Right lung (tissue), 10 donors: ENCODE data around the gene BCDIN3D. TPM values are rescaled to one million over a fixed set of nuclear protein-coding genes. Genes with fewer than 3 reads are reported as not detected.
"Not testable (repeated sequence)": the region's sequence is repeated elsewhere in the genome, so short reads cannot be mapped to it uniquely, and the experiment has no call there.

Source experiments
- DNase-seq, 2 donors: peaks; one replicate each; pipeline ENCODE4 v3.0.0-alpha.2; 2013
- long read RNA-seq, 8 donors: transcript quantifications; one replicate each; lab custom pipeline, GENCODE V29; 2026
- polyA plus RNA-seq, 5 donors: library from polyadenylated mRNA; unstranded; fragments of 120-200 nt; gene quantifications; one replicate each; pipeline versions ENCODE4 v1.2.1 to v1.2.3, GENCODE V29; 2013; ENCODE audit warnings: inconsistent platforms in 1 of 5, low replicate concordance in 1 of 5; ENCODE audit not compliant: insufficient read length in 5 of 5, insufficient read depth in 1 of 5

Gene BCDIN3D
- polyA plus RNA-seq = 1 to 10 TPM; 5.6 to 6.9 (median 6.2) TPM
- long read RNA-seq, donor 1, transcript BCDIN3D-201 (2 exons, 3,253 nt) = major isoform, 7 of 7 reads
- long read RNA-seq, donor 1, partial matches to known transcripts = 0 of 7 reads
- long read RNA-seq, donor 1, other reads (novel, unspliced or antisense) = 0 of 7 reads
- long read RNA-seq, donor 2, partial matches to known transcripts = 0 of 2 reads
- long read RNA-seq, donor 2, other reads (novel, unspliced or antisense) = 0 of 2 reads
- long read RNA-seq, donor 3 = 0 reads
- long read RNA-seq, donor 4, partial matches to known transcripts = 0 of 2 reads
- long read RNA-seq, donor 4, other reads (novel, unspliced or antisense) = 0 of 2 reads
- long read RNA-seq, donor 5, transcript BCDIN3D-201 (2 exons, 3,253 nt) = major isoform, 6 of 6 reads
- long read RNA-seq, donor 5, partial matches to known transcripts = 0 of 6 reads
- long read RNA-seq, donor 5, other reads (novel, unspliced or antisense) = 0 of 6 reads
- long read RNA-seq, donor 6, partial matches to known transcripts = 0 of 4 reads
- long read RNA-seq, donor 6, other reads (novel, unspliced or antisense) = 0 of 4 reads
- long read RNA-seq, donor 7 = 0 reads
- long read RNA-seq, donor 8 = 0 reads

- peak; percentile 84 to 86 for DNase-seq
These were observed at the start of gene BCDIN3D for GRCh38 chr12:49842519-49843352. Gene BCDIN3D (minus strand): TSS chr12:49843106. CDS start chr12:49843087, 19 bp downstream.

GRCh38 chr12:49892084-49892731 is 49.3 kb upstream of the BCDIN3D start:
- no peak for DNase-seq

GRCh38 chr12:49891476-49891875 is 48.6 kb upstream of the BCDIN3D start:
- DNase-seq = no peak

- DNase-seq = no peak
These were observed 48.1 kb upstream of the BCDIN3D start for GRCh38 chr12:49891012-49891411.

GRCh38 chr12:49890096-49890461 is 47.2 kb upstream of the BCDIN3D start:
- DNase-seq = no peak

- DNase-seq = no peak
These were observed 46.6 kb upstream of the BCDIN3D start for GRCh38 chr12:49889361-49890095.

- no peak for DNase-seq
These were observed 45.7 kb upstream of the BCDIN3D start for GRCh38 chr12:49888461-49889151.

GRCh38 chr12:49887536-49888401 is 44.9 kb upstream of the BCDIN3D start:
- DNase-seq = no peak

- no peak for DNase-seq
These were observed 44.2 kb upstream of the BCDIN3D start for GRCh38 chr12:49887091-49887490.

GRCh38 chr12:49885663-49886461 is 43.0 kb upstream of the BCDIN3D start:
- DNase-seq = no peak

GRCh38 chr12:49885118-49885517 is 42.2 kb upstream of the BCDIN3D start:
- no peak for DNase-seq

- DNase-seq = no peak
These were observed 40.1 kb upstream of the BCDIN3D start for GRCh38 chr12:49882851-49883464.

- DNase-seq = no peak
These were observed 39.4 kb upstream of the BCDIN3D start for GRCh38 chr12:49882248-49882850.

- DNase-seq = no peak
These were observed 38.7 kb upstream of the BCDIN3D start for GRCh38 chr12:49881415-49882247.

GRCh38 chr12:49880756-49881414 is 38.0 kb upstream of the BCDIN3D start:
- DNase-seq = no peak

- DNase-seq = not testable (repeated sequence)
These were observed 36.2 kb upstream of the BCDIN3D start for GRCh38 chr12:49879065-49879464.
